HG02678 (cell line): ENCODE measurements around the gene ANGPTL4.
"Not testable (repeated sequence)": the region's sequence is repeated elsewhere in the genome, so short reads cannot be mapped to it uniquely, and the experiment has no call there.

Experiments
- ATAC-seq: cut with Tn5 transposase; IDR thresholded peaks from one replicate; pipeline ENCODE4 v1.9.1; 2021; ENCODE audit warnings: mild to moderate bottlenecking, moderate library complexity; ENCODE audit not compliant: unreplicated experiment

The ANGPTL4 gene

DNA sequence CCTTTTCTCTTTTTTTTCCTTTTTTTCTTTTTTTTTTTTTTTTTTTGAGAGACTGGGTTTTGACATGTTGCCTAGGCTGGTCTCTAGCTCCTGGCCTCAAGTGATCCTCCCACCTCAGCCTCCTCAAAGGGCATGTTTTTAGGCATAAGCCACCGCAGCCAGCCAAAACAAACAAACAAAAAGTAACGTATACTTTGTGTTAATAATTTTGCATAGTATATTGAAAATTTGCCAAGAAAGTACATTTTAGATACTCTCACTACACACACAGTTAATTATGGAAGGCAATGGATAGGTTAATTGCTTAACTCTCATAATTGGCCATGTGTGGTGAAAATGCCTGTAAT, 24.6 kb downstream of the ANGPTL4 start:
- ATAC-seq = no peak

DNA sequence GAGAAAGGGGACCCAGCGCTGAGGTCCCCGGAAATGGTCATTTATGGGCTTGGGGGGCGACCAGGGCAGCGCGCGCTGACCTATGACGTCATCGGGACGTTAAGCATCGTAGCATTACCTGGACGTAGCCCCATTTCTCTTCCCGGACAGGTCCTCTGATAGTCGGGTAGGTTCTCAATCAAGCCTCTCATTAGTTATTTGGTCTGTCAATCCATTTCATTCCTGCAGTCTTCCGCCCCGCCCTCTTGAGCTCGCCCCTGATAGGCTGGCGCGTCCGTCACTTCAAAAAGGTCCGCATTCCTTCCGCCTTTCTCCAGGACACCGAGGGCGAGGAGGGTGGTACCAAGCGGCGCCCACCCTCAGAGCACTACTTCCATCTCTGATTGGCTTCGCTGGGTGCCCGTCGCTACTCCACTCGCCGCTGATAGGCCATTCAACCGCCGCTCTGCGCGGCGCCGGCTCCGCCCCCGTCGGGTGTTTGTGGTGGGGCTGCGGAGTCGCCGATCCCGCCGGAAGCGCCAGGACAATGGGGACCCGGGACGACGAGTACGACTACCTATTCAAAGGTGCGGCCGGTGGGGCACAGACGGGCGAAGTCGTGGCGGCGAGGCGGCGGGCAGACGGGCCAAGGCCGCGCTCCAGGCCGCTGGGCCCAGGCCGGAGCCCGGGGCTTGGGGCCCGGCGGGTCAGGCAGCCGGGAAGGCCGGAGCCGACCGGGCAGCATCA, 26.1 kb downstream of the ANGPTL4 start, which contains the start of gene RAB11B:
Gene RAB11B, plus strand, starts transcription at position 470 of the 726 bp plus-strand sequence. Its CDS starts 57 bp downstream, at position 527.
- peak; percentile 87 for ATAC-seq

DNA sequence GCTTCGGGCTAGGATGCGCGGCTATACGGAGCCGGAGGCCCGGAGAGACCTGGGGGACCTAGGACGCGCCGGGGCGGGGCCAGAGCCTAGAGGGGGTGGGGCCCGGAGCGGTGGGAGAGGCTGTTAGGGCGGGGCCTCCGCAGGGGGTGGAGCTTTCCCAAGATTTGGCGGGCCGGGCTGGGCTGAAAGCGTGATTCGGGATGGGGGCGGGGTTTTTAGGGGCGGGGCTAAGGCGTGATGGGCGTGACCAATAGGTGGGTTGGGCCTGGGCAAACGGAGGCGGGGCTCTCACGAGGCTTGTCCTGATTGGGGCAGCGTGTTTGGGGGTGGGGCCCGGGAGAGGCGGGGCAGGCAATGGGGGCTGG, 26.6 kb downstream of the ANGPTL4 start:
- ATAC-seq = peak; percentile 42

DNA sequence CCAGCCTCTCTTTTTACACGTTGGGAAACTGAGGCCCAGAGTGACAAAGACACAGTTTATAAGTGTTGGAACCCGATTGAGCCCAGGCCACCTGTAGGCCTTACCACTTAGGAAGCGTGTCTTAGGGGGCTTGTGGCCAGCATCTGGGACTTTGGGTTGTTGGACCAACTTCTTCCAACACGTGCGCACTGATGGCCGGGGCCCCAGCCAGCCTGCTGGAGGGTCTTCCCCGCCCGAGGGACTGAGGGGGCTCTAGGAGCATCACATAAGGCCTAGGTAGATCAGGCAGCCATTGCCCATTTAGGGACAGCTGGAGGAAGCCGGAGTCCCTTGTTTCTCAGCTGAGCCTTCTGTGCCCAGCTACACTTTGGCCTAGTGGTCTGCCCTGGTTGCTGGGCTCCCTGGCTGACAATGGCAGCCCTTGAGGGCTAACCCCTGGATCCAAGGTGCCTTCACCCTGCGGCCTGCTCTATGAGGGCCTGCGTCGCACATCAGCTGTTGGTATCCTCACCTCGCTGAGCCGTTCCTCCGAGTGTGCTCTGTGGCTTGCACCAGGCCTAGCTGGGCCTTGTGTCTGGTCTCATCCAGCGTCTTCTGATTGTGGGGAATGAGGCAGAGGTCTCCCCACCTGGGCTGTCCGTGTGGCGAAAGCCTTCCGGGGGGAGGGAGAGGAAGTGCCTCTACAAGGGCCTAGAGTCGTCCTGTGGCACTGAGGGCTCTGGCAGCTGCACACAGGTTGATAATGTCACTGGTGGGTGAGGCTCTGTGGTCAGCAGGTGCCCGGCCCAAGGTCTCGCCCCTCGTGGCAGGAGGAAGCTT, 27.5 kb downstream of the ANGPTL4 start:
- ATAC-seq = no peak

DNA sequence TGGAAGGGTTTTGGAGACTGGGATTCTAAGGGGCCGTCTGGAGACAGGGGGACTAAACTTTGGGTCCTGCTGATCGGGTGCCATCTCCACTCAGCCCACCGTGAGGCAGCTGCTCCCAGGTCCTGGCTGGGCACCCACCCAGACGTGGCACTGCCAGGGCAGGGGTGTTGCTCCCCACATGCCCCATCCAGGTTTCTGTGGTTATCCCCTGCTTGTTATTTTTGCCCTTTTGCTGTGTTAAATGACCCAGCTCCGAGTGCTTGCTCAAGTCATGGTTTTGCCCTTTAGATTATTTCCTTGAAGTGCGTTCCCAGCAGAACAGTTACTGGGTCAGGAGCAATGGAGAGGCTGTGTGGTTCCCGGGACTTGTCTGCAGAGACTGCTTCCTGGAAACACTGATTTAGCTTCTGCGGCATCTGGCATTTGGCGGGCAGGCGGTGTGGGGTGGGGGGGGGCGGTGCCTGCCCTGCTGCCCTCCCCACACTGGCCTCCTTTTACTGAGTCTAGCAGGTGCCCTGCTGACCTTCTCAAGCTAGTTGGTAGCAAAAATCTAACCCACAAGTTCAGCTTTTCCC, 28.1 kb downstream of the ANGPTL4 start:
- no peak for ATAC-seq

DNA sequence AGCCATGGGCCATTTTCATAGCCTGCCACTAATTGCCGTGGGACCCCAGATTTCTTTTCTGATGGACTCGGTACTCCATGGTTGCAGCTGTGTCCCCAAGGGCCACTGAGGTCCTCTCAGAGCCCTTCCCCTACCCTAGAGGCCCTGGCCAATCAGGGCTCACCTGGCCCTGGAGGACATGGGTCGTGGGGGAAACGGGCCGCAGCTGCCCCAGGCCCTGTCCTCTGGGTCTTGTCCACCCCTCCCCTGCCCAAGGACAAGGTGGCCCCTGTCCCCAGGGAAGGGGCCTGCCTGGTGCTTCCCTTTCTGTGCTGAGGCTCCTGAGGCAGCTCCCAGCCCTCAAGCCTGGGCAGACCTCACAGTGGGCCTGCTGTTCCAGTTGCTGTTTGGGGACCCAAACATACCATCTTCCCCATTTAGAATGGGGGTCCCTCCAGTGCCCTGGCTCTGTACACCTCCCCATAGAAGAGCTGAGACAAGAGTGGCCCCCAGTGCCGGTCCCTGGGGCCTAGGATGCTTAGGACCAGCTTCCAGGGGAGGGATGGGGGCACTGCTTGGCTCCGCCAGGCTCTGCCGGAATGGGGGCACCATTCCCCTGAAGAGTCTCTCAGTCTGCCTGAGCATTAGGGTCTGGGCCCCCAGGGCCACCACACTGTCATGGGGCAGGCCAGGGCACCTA, 29.4 kb downstream of the ANGPTL4 start:
- ATAC-seq = no peak

DNA sequence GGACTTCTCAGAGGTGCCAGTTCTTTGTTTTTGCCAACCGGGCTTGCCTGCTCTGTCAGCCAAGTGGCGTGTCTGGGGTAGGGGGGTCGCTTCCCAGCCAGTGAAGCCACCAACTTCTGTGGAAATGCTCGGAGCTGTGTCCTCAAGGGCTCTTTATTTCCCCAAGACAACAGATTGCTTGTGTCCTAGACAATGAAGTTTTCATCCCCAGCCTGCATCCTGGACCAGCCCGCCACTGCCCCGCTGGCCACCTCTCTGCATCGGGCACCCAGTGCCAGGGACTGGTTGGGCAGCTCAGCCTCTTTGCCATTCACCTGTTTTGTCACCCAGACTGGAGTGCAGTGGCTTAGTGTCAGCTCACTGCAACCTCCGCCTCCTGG, 29.9 kb downstream of the ANGPTL4 start:
- no peak for ATAC-seq

DNA sequence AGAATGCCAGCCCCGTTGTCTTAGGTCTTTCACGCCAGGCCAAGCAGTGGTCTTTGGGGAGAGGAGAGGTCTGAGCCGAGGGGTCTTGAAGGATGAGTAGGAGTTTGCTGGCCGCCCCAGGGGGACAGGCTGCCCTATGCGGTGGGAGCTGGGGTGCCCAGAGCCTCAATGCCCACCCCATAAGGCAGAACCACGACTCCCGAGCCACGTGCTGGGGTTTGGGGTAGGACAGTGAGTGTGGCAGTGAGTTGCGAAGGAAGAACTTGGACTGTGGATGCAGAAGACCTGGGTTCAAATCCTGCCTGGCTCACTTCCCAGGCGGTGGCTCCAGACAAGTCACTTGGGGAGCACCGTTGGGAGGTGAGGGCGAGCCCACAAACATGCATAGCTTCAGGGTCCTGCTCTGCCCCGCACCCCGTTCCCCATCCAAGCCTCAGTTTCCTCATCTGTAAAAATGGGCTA, 31.7 kb downstream of the ANGPTL4 start:
- ATAC-seq = no peak

DNA sequence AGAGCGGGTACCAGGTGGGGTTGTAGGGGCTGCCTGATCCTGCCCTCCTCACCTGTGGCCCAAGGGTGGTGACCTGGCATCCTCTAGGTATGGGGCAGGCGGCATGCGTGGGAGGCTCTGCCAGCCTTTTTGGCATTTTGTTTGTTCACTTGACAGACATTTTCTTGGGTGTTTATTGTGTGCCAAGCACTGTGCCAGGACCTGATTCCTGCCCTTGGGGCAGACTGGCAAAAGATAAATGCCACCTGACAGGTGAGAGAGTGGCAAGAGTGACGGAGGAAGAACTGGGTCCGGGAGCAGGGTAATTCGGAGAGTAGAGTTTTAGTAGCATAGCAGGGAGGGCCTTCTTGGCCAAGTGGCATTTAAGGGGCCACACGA, 32.2 kb downstream of the ANGPTL4 start:
- ATAC-seq = no peak

DNA sequence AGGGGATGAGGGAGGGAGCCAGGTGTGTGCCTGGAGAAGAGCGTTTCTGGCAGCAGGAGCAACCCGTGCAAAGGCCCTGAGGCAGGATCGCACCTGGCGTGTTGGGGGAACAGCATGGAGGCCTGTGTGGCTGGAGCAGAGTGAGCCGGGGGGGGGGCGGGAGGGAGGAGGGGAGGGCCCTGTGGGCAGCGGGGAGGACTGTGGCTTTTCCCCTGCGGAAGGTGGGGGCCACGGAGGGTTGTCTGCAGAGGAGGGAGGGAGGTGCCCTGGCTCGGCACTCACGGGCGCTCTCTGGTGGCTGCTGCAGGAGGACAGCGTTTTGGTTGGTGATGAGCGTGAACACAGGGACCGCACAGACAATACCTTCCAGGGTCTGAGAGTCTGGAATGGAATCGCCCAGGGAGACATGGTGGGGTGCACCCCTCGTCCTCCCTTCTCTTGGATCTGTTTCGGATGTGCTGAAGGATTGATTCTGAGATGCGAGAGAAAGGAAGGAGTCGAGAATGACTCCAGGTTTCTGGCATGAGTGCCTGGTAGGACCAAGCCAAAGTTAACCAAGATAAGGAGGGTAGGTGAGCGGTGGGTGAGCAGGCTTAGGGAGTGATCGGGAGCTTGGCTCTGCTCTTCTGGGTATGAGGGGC, 32.7 kb downstream of the ANGPTL4 start:
- no peak for ATAC-seq

DNA sequence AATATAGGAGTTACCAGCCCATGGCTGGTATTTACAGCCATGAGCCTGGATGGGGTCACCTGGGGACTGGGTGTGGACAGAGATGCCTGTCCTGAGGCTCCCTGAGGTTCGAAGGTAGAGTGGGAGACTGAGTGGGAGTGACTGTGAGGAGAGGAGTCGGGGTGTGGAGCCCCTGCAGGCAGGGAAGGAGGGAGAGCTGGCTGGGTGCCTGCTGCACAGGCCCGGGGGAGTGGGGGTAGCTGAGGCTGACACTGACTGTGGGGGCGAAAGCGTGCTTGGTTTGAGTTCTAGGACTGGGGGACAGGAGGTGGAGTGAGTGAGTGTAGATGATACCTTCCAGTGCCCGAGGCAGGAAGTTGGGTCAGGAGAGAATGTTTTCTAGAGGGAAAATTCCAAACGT, 33.3 kb downstream of the ANGPTL4 start:
- ATAC-seq = no peak

DNA sequence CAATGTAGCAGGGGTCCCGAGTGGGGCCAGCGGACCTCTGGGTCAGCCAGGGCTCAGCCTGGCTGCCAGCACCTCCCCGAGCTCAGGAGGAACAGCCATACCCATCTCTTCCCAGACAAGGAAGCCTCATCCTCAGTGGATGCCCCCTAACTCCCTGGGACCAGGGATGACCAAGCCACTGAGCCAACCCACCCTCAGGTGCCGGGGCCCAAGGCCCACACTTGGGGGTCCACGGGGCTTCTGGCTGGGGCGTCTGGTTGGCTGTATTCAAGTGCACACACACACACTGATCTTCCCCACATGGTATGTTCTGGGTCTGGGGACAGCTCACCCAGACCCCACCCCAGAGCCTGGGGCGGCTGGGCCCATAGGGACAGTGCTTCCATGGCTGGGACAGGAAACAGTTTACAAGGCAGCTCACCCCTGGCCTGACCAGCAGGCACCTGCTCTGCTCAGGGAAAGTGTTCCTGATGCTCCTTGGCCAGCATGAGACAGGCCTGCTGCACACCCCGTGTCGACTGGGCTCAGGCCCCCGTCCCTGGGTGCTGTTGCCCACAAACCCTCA, 33.9 kb downstream of the ANGPTL4 start:
- ATAC-seq = no peak

DNA sequence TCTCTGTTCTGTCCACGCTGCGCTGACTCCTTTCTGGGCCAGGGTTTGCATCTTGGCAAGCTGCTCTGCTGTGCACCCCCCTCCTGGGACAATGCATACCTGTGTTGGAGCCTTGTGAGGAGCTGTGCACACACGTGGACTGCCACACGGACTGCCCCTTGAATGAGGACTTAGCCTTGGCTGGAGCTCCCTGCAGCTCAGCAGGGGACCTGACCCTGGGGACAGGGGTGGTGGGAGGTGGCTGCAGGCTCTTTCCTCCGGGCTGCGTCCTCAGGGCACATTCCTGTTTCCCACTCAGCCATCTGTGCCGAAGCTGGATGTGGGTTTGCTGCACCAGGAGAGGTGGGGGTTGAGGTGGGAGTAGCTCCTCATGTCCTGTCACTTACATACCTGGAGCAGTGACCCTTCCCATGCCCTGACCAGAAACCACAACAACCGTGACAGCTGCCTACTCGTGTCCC, 34.4 kb downstream of the ANGPTL4 start:
- no peak for ATAC-seq

DNA sequence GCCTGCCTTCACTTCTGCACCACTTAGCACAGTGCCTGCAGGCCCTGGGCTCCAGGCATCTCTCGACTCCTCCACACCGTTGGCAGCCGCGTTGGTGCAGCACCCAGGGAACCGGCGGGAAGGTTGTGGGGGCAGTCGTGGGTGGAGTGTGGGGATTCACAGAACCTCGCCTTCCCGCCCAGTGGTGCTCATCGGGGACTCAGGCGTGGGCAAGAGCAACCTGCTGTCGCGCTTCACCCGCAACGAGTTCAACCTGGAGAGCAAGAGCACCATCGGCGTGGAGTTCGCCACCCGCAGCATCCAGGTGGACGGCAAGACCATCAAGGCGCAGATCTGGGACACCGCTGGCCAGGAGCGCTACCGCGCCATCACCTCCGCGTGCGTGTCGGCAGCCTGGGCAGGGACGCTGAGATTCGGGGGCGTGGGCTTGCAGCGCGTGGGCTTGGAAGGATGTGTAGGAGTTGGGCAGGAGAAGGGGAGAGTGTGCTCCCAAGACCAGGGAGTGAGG, 35.8 kb downstream of the ANGPTL4 start:
- no peak for ATAC-seq

DNA sequence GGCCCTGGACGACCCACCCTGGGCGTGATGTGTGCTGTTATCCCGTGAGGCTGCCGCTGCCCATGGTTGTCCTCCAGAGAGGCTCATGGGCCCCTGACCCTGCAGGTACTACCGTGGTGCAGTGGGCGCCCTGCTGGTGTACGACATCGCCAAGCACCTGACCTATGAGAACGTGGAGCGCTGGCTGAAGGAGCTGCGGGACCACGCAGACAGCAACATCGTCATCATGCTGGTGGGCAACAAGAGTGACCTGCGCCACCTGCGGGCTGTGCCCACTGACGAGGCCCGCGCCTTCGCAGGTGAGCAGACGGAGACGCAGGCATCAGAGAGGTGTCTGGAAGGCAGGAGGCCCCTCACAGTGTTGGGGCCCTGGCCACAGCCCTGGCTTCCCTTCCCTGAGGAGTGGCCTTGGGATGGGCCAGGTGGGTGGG, 38.0 kb downstream of the ANGPTL4 start:
- ATAC-seq = no peak

DNA sequence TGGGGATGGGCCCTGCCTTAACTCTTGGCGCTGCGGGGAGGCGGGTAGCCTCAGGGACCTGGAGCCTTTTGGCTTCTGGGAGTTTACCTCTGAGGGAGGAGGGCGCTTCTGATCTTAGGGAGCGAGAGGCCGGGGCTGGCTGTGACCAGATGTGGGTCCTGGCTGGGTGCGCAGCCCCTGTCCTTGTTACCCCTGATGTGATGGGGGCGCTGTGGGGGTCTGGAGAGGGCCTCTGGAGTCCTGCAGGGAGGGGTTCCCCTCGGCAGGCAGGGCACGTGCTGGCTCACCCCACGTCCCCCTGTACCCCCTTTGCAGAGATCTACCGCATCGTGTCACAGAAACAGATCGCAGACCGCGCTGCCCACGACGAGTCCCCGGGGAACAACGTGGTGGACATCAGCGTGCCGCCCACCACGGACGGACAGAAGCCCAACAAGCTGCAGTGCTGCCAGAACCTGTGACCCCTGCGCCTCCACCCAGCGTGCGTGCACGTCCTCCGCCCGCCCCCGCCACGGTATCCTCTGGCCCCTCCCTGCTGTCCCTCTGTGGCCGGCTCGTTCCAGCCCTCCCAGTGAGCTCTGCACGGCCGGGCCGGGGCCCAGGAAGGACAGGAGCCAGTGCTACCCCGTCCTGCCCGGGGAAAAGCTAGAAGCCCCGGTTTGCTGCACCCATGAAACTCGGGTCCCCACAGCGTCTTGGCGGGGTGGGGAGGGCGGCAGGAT, 39.3 kb downstream of the ANGPTL4 start:
- ATAC-seq = no peak

DNA sequence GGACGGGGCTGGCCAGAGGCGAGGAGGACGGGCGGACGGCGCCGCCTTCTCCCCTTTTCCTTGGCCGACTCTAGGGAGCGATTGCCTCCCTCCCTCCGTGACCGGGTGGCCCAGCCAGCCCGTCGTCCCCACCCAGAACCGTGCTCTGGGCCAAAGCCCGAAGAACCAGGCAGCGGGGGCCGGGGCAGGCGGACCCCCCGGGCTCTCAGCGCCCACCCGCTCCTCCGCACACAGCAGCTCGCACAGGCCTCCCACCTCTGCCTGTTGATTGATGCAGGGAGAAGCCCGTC, 39.8 kb downstream of the ANGPTL4 start:
- no peak for ATAC-seq

DNA sequence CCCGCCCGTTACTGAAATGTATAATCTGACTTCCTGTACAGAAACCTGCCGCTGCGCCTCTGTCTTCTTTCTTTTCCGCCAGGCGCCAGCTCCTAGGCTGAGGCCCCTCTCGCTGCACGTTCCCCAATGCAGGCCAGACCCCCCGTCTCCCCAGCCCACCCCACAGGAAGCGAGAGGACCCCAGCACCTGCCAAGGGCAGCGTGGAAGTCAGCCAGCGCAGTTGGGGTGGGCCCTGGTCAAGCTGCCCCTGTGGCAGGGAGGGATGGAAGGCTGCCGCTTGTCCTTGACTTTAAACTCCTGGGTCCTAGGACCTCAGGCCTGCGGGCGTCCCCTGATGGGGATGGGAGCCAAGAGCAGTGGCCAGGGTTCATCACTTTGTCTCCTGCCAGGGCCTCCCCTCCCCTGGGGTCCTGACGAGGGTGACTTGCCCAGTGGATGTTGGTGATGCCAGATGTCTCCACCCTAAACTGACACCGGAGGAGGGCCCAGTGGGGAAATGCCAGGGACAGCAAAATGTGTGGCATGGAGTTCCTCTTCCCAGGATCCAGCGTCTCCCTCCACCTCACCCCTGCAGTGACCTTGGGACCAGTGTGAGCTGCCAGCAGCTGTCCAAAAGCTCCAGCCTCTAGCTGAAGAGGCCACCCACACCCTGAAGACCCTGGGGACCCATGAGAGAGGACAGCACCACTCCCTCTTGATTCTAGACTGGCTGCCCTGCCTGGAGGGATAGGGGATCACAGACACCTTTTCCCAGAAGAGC, 40.6 kb downstream of the ANGPTL4 start:
- no peak for ATAC-seq

DNA sequence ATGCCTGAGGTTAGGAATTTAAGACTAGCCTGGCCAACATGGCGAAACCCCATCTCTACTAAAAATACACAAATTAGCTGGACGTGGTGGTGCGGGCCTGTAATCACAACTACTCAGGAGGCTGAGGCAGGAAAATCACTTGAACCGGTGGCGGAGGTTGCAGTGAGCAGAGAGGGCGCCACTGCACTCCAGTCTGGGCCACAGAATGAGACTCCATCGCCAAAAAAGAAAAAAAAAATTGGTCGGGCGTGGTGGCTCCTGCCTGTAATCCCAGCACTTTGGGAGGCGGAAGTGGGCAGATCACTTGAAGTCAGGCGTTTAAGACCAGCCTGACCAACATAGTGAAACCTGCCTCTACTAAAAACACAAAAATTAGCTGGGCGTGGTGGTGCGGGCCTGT, 46.8 kb downstream of the ANGPTL4 start:
- not testable (repeated sequence) for ATAC-seq
